ENCODE results near the gene ATOH8.
A peak's percentile ranks its signal among the peaks of the same experiment; 100 is the strongest.

The ATOH8 gene

GRCh38 chr2:85770786-85771409 lies 17.1 kb downstream of the ATOH8 start:
- DNase-seq: no peak

- DNase-seq: no peak
Observed at GRCh38 chr2:85771486-85771885, 17.7 kb downstream of the ATOH8 start.

GRCh38 chr2:85772019-85772745 lies 18.4 kb downstream of the ATOH8 start:
- DNase-seq: peak; percentile 86 to 92 (median 90)

- DNase-seq: no peak
Observed at GRCh38 chr2:85772841-85773491, 19.2 kb downstream of the ATOH8 start.

- DNase-seq: no peak
Observed at GRCh38 chr2:85773692-85774091, 19.9 kb downstream of the ATOH8 start.

- DNase-seq: no peak
Observed at GRCh38 chr2:85774126-85774978, 20.6 kb downstream of the ATOH8 start.

- DNase-seq: no peak
Observed at GRCh38 chr2:85775406-85776381, 21.9 kb downstream of the ATOH8 start.

- DNase-seq: no peak
Observed at GRCh38 chr2:85776672-85777071, 22.9 kb downstream of the ATOH8 start.

GRCh38 chr2:85777441-85777861 lies 23.7 kb downstream of the ATOH8 start:
- DNase-seq: no peak

GRCh38 chr2:85778646-85779379 lies 25.0 kb downstream of the ATOH8 start:
- no peak for DNase-seq

GRCh38 chr2:85779641-85780315 lies 26.0 kb downstream of the ATOH8 start:
- peak in 3 of 4 experiments; percentile 56 to 69 (median 66) for DNase-seq

GRCh38 chr2:85780316-85781012 lies 26.7 kb downstream of the ATOH8 start:
- no peak for DNase-seq

GRCh38 chr2:85781013-85781332 lies 27.2 kb downstream of the ATOH8 start:
- DNase-seq: no peak

GRCh38 chr2:85783796-85784195 lies 30.0 kb downstream of the ATOH8 start:
- no peak for DNase-seq

- DNase-seq: no peak
Observed at GRCh38 chr2:85784474-85784986, 30.7 kb downstream of the ATOH8 start.

- peak; percentile 40 to 56 (median 52) for DNase-seq
Observed at GRCh38 chr2:85785027-85785822, 31.4 kb downstream of the ATOH8 start.

GRCh38 chr2:85785871-85786270 lies 32.1 kb downstream of the ATOH8 start:
- no peak for DNase-seq

GRCh38 chr2:85786444-85786843 lies 32.7 kb downstream of the ATOH8 start:
- no peak for DNase-seq

GRCh38 chr2:85786865-85787264 lies 33.1 kb downstream of the ATOH8 start:
- no peak for DNase-seq

Data from suppressor macrophage (primary cell).